Smooth muscle cell (in vitro differentiated cells): ENCODE results near the gene ALOXE3. TPM values are rescaled to one million over a fixed set of nuclear protein-coding genes. Genes with fewer than 3 reads are reported as not detected.

Experiments
- DNase-seq: peaks from one replicate; lab custom pipeline; 2025; ENCODE audit not compliant: unreplicated experiment; lab: John Stamatoyannopoulos, UW
- H2AFZ ChIP-seq: fragments of 200-600 bp; sonication (generic); 2 replicates; pipeline ENCODE4 v1.6.0; 2016; ENCODE audit warnings: antibody characterized with exemption, low read depth, mild to moderate bottlenecking
- H3F3A ChIP-seq: fragments of 200-600 bp; sonication (generic); 2 replicates; pipeline ENCODE4 v1.6.0; 2017; ENCODE audit warnings: antibody characterized with exemption, low read depth
- H3K27ac ChIP-seq: fragments of 200-600 bp; sonication (generic); 2 replicates; pipeline ENCODE4 v1.5.1; 2016; ENCODE audit warnings: low read depth, mild to moderate bottlenecking
- H3K27me3 ChIP-seq: fragments of 200-600 bp; sonication (generic); 2 replicates; pipeline ENCODE4 v1.6.1; 2016; ENCODE audit warnings: low read depth, mild to moderate bottlenecking
- H3K36me3 ChIP-seq: fragments of 200-600 bp; sonication (generic); 2 replicates; pipeline ENCODE4 v1.5.1; 2016; ENCODE audit warnings: low read depth
- H3K4me1 ChIP-seq: fragments of 200-600 bp; sonication (generic); 2 replicates; pipeline ENCODE4 v1.5.1; 2016; ENCODE audit warnings: low read depth
- H3K4me2 ChIP-seq: fragments of 200-600 bp; sonication (generic); 2 replicates; pipeline ENCODE4 v1.6.0; 2016; ENCODE audit warnings: mild to moderate bottlenecking
- H3K4me3 ChIP-seq: fragments of 200-600 bp; sonication (generic); 2 replicates; pipeline ENCODE4 v1.5.1; 2016; ENCODE audit warnings: mild to moderate bottlenecking
- H3K79me2 ChIP-seq: fragments of 200-600 bp; sonication (generic); 2 replicates; pipeline ENCODE4 v1.6.0; 2016; ENCODE audit warnings: low read depth, mild to moderate bottlenecking
- H3K9ac ChIP-seq: fragments of 200-600 bp; sonication (generic); 2 replicates; pipeline ENCODE4 v1.6.0; 2016; ENCODE audit warnings: low read depth
- H3K9me3 ChIP-seq: fragments of 200-600 bp; sonication (generic); replicated peaks from 2 replicates; pipeline ENCODE4 v1.5.1; 2016; ENCODE audit warnings: low read depth
- H4K20me1 ChIP-seq: fragments of 200-600 bp; sonication (generic); 2 replicates; pipeline ENCODE4 v1.6.0; 2016; ENCODE audit warnings: low read depth
- WGBS: methylation state at CpG from one replicate; pipeline ENCODE4 v1.1.7; 2016; ENCODE audit warnings: low lambda C conversion rate; 5-methylcytosine and 5-hydroxymethylcytosine counted together
- polyA plus RNA-seq: library from polyadenylated mRNA; unstranded; fragments of >200 nt; fragmentation: Nextera tagmentation; extraction: Ambion mirVana; gene quantifications from 2 replicates; pipeline ENCODE4 v1.2.1, GENCODE V29; 2016
- total RNA-seq: library from RNA; depleted of rRNA; stranded (reverse); fragments of >200 nt; gene quantifications from 2 replicates; pipeline ENCODE4 v1.2.3, GENCODE V29; 2014
- TF ChIP-seq, protein P1 (sequence below): fragments of 200-600 bp; sonication (generic); IDR thresholded peaks from 2 replicates; pipeline ENCODE4 v1.5.1; 2017; ENCODE audit warnings: borderline replicate concordance, mild to moderate bottlenecking, antibody characterized with exemption; ENCODE audit not compliant: insufficient read depth, poor library complexity, severe bottlenecking

The ALOXE3 gene
- total and polyA plus RNA-seq, 2 experiments from 2014 or later = 0.25 to 1.7 TPM

DNA sequence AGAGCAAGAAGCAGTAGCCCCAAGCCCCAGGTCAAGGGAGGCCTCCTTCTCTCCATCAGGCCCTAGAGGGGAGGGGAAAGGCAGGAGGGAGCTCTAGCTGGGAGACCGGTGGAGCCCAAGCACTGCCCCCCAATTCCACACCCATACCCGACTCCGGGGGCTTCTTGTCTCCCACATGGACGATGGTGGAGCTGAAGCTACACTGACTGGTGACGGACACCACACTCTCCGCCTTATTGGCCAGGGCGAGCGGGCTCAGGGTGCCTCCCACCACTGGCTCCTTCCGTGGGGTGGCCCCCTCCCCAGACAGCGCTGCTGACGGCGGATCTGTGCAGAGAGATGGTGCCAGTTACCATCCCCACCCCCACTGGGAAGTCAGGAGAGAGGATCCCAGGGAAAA, 27.5 kb upstream of the ALOXE3 start:
- no peaks in the 10 kb centered on the region for H3K9me3 ChIP-seq
- TF ChIP-seq, protein P1, sequence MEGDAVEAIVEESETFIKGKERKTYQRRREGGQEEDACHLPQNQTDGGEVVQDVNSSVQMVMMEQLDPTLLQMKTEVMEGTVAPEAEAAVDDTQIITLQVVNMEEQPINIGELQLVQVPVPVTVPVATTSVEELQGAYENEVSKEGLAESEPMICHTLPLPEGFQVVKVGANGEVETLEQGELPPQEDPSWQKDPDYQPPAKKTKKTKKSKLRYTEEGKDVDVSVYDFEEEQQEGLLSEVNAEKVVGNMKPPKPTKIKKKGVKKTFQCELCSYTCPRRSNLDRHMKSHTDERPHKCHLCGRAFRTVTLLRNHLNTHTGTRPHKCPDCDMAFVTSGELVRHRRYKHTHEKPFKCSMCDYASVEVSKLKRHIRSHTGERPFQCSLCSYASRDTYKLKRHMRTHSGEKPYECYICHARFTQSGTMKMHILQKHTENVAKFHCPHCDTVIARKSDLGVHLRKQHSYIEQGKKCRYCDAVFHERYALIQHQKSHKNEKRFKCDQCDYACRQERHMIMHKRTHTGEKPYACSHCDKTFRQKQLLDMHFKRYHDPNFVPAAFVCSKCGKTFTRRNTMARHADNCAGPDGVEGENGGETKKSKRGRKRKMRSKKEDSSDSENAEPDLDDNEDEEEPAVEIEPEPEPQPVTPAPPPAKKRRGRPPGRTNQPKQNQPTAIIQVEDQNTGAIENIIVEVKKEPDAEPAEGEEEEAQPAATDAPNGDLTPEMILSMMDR = no peak
- H3K9ac ChIP-seq = no peak overlapping the region
- H3K27ac ChIP-seq = no peak overlapping the region
- peaks cover 5% of the 10 kb centered on the region for H3K36me3 ChIP-seq
- H3F3A ChIP-seq = peaks cover 3% of the 10 kb centered on the region
- 98% methylated on average over 12 of the region's 12 CpGs for WGBS
- H3K4me3 ChIP-seq = no peak overlapping the region
- H4K20me1 ChIP-seq = peaks cover 77% of the 10 kb centered on the region
- H3K4me1 ChIP-seq = no peaks in the 10 kb centered on the region
- no peak overlapping the region for H3K4me2 ChIP-seq
- H2AFZ ChIP-seq = no peak overlapping the region
- peaks cover 9% of the 10 kb centered on the region for H3K79me2 ChIP-seq
- H3K27me3 ChIP-seq = no peaks in the 10 kb centered on the region
- DNase-seq = no peak

DNA sequence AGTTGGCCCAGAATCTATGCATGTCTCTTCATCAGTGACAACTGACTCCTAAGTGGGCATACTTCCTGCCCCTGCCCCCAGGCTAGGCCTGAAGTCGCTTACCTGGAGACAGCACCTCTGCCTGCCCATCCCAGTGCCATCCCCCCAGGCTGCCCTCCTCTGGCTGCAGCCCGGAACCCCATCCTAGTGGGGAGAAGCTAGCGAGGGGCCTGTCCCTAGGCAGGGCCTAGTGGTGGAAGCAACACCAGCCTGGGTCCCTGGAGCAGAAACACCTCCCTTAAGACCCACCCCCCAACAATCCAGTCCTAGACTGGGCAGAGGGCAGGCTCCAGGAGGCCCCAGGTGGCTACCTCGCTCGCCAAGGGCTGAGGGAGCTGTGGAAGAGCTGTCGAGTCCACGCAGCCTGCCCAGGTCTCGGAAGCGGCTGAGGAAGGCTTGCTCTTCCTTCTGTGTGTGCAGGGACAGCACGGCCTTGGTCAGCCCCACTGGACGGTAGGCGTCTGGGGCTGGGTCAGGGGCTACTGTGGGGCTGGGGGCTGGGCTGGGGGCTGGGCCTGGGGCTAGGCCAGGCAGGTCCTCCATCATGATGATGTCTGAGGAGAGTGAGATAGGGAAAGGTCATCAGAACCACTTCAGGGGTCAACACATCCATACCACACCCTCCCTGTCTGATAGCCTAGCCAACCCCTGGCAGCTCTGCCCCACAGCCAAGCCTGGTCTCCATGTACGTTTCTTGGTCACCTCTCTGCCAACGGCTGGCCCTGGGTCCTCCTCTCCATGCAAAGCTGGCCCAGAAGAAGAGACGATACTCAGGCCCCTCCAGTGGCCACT, 26.3 kb upstream of the ALOXE3 start:
- no peaks in the 10 kb centered on the region for H3K27me3 ChIP-seq
- H2AFZ ChIP-seq = no peak overlapping the region
- peaks cover 76% of the 10 kb centered on the region for H4K20me1 ChIP-seq
- H3K9ac ChIP-seq = no peak overlapping the region
- DNase-seq = no peak
- H3K4me3 ChIP-seq = no peak overlapping the region
- 97% methylated on average over 15 of the region's 15 CpGs for WGBS
- H3K4me1 ChIP-seq = no peaks in the 10 kb centered on the region
- peaks cover 5% of the 10 kb centered on the region for H3K36me3 ChIP-seq
- H3K27ac ChIP-seq = no peak overlapping the region
- H3K9me3 ChIP-seq = no peaks in the 10 kb centered on the region
- H3K4me2 ChIP-seq = no peak overlapping the region
- TF ChIP-seq, protein P1 = no peak
- no peaks in the 10 kb centered on the region for H3K79me2 ChIP-seq
- H3F3A ChIP-seq = peaks cover 10% of the 10 kb centered on the region

DNA sequence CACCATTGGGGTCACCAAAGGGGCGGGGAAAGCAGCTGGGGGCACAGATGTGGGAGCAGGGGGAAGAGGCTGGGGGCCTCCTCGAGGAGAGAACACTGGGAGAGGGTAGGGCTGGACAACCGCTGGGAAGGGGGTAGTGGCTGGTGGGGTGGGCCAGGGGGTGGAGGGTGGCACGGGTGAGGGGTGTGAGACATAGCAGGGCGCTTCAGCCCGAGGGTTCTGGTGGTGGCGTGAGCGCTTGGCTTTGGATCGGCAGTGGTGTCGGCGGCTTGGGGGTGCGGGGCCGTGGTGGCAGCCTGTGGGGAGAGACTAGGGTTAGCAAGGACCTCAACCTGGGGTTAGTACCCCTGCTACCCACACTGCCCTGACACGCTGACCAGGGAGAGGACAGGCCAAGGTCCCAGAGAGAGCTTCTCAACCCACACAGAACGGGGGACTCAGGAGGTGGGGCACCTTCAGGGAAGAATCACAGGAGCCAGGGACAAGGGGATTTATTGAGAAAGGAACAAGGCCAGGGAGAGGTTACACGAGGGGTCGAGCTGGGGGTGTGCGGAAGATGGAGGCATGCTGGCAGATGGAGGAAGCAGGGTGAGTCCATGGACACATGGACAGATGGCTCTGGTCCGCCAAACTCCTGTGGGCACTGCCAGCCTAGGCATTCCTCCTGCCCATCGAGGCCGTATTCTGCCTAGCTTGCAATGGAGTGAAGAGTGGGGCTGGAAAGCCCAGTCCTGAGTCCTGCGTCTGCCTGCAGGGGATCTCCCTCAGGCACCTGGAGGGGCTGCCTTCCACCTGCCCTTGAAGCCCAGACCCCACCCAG, 25.5 kb upstream of the ALOXE3 start:
- Histone ChIP-seq H4K20me1 (peaks cover 74% of the 10 kb centered on the region), H3K9me3 (no peaks in the 10 kb centered on the region), H3K79me2 (no peaks in the 10 kb centered on the region), H3K4me3 (no peak overlapping the region), H3K9ac (no peak overlapping the region), H3K36me3 (no peaks in the 10 kb centered on the region), H3K4me1 (no peaks in the 10 kb centered on the region), H3K27me3 (no peaks in the 10 kb centered on the region), H3K4me2 (no peak overlapping the region), H2AFZ (no peak overlapping the region), H3K27ac (no peak overlapping the region), H3F3A (peaks cover 16% of the 10 kb centered on the region)
- TF ChIP-seq, protein P1 = no peak
- 96% methylated on average over 16 of the region's 22 CpGs for WGBS
- DNase-seq = no peak
